SU-DHL-6 (cell line): ENCODE data around the gene SETD9.

ENCODE experiments used
- H2AFZ ChIP-seq: fragments of 200-600 bp; sonication (generic); 2 replicates; pipeline ENCODE4 v1.6.1; 2014; ENCODE audit warnings: low read depth, mild to moderate bottlenecking, moderate library complexity, mixed read lengths, antibody characterized with exemption, low read length; ENCODE audit not compliant: severe bottlenecking
- H3F3A ChIP-seq: fragments of 200-600 bp; shearing (Covaris generic); 2 replicates; pipeline ENCODE4 v1.6.0; 2016; ENCODE audit warnings: antibody characterized with exemption, mild to moderate bottlenecking; ENCODE audit not compliant: insufficient read depth
- H3K27ac ChIP-seq: fragments of 200-600 bp; sonication (generic); 2 replicates; pipeline ENCODE4 v1.5.1; 2016; ENCODE audit warnings: low read depth, mild to moderate bottlenecking, low read length, moderate library complexity, mixed read lengths
- H3K27me3 ChIP-seq: fragments of 200-600 bp; sonication (generic), shearing (Covaris generic); 2 replicates; pipeline ENCODE4 v1.6.0; 2014; ENCODE audit warnings: mild to moderate bottlenecking, low read length
- H3K36me3 ChIP-seq: fragments of 200-600 bp; sonication (generic); 2 replicates; pipeline ENCODE4 v1.6.1; 2014; ENCODE audit warnings: mild to moderate bottlenecking, low read length, mixed read lengths
- H3K4me2 ChIP-seq: fragments of 300-600, 200-600 bp; shearing (Covaris generic), sonication (generic); 2 replicates; pipeline ENCODE4 v1.6.0; 2014; ENCODE audit warnings: low read length, low read depth, mild to moderate bottlenecking; ENCODE audit not compliant: poor library complexity, severe bottlenecking
- H3K4me3 ChIP-seq: fragments of 200-600 bp; sonication (generic); 2 replicates; pipeline ENCODE4 v1.5.1; 2014; ENCODE audit warnings: antibody characterized with exemption, low read length, mild to moderate bottlenecking, mixed read lengths; ENCODE audit not compliant: insufficient read depth, poor library complexity, severe bottlenecking
- H3K79me2 ChIP-seq: fragments of 200-600 bp; sonication (generic); 2 replicates; pipeline ENCODE4 v1.6.1; 2014; ENCODE audit warnings: mild to moderate bottlenecking, low read length, moderate library complexity; ENCODE audit not compliant: insufficient read depth
- H3K9ac ChIP-seq: fragments of 200-600 bp; sonication (generic); 2 replicates; pipeline ENCODE4 v1.7.0; 2014; ENCODE audit warnings: mild to moderate bottlenecking, low read length
- H3K9me2 ChIP-seq: fragments of 200-600 bp; sonication (generic); replicated peaks from 2 replicates; pipeline ENCODE4 v1.6.1; 2014; ENCODE audit warnings: low read length; ENCODE audit not compliant: insufficient read depth
- H3K9me3 ChIP-seq: fragments of 200-600 bp; sonication (generic); 2 replicates; pipeline ENCODE4 v1.6.1; 2014; ENCODE audit warnings: low read length, mixed read lengths; ENCODE audit not compliant: insufficient read depth
- H4K20me1 ChIP-seq: fragments of 200-600 bp; sonication (generic); 2 replicates; pipeline ENCODE4 v1.6.1; 2014; ENCODE audit warnings: low read depth, mild to moderate bottlenecking, antibody characterized with exemption, low read length, moderate library complexity, mixed read lengths
- EZH2phosphoT487 ChIP-seq: fragments of 200-600 bp; sonication (generic), shearing (Covaris generic); conservative IDR thresholded peaks from 2 replicates; pipeline ENCODE4 v1.6.1; 2018; ENCODE audit warnings: mild to moderate bottlenecking, antibody characterized with exemption, low read length, moderate library complexity, mixed read lengths
- TF ChIP-seq, protein P1 (sequence below): fragments of 200-600 bp; sonication (generic); IDR thresholded peaks from one replicate; pipeline ENCODE4 v1.5.1; 2017; ENCODE audit warnings: antibody characterized with exemption, mild to moderate bottlenecking, low read length, moderate library complexity; ENCODE audit not compliant: insufficient read depth, poor library complexity, severe bottlenecking

The SETD9 gene, protein sequence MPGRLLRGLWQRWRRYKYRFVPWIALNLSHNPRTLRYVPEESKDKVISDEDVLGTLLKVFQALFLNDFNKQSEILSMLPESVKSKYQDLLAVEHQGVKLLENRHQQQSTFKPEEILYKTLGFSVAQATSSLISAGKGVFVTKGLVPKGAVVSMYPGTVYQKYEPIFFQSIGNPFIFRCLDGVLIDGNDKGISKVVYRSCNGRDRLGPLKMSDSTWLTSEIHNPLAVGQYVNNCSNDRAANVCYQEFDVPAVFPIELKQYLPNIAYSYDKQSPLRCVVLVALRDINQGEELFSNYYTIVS

DNA sequence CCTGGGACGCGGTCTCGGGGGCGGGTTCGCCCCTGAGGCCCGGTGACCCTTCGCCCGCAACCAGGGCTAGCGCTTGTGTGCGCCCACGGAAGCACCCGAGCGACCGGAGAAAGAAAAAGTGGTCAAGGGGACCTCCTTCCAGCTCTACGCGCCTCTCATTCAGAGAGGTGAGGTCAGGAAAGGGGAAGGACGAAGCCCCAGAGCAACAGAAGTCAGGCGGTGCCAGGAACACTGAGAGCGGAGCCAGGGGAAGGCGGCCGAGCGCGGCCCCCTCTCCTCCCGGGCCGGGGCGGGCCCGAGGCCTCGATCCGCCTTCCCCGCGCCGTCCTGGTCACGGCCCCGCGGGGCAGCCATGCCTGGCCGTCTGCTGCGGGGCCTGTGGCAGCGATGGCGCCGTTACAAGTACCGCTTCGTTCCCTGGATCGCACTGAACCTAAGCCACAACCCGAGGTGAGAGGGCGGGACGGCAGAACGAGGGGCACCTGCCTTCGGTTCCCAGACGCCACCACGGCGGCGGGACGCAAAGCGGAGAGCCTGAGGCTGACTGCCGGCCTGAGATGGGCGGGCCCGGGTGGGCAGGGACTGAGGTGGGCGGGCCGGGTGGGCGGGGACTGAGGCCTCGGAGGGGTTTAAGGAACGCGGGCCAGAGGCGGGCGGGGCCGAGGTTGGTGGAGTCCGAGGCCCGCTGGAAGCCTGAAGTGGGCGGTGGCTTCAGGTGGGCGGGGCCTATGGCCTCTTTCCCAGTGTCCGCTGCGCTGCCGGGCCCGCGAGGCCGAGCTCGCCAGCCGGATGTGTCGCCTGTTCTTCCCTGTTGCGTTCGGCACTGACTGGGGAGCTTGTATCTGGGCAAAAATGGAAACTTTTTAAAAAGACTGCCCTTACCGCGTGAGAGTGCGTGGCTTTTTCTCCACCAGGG lies at the start of gene SETD9:
Gene SETD9, plus strand, starts transcription at position 303 of the 916 bp plus-strand sequence. Its CDS starts 50 bp downstream, at position 353.
- Histone ChIP-seq H3K4me2 (peak within 1 kb of the TSS; percentile 82), H3K36me3 (no peaks in the 10 kb centered on the region), H3F3A (peaks cover 8% of the 10 kb centered on the region; the same call in 1 of the 2 replicates), H3K9me3 (no peaks in the 10 kb centered on the region), H3K9me2 (no peaks in the 10 kb centered on the region), H2AFZ (peak within 1 kb of the TSS; percentile 91), H3K27ac (peak within 1 kb of the TSS; percentile 68), H4K20me1 (no peaks in the 10 kb centered on the region), H3K4me3 (peak within 1 kb of the TSS; percentile 62), H3K9ac (peak within 1 kb of the TSS; percentile 81), H3K27me3 (no peaks in the 10 kb centered on the region), H3K79me2 (no peaks in the 10 kb centered on the region)
- TF ChIP-seq EZH2phosphoT487 = no peak
- TF ChIP-seq, protein P1, sequence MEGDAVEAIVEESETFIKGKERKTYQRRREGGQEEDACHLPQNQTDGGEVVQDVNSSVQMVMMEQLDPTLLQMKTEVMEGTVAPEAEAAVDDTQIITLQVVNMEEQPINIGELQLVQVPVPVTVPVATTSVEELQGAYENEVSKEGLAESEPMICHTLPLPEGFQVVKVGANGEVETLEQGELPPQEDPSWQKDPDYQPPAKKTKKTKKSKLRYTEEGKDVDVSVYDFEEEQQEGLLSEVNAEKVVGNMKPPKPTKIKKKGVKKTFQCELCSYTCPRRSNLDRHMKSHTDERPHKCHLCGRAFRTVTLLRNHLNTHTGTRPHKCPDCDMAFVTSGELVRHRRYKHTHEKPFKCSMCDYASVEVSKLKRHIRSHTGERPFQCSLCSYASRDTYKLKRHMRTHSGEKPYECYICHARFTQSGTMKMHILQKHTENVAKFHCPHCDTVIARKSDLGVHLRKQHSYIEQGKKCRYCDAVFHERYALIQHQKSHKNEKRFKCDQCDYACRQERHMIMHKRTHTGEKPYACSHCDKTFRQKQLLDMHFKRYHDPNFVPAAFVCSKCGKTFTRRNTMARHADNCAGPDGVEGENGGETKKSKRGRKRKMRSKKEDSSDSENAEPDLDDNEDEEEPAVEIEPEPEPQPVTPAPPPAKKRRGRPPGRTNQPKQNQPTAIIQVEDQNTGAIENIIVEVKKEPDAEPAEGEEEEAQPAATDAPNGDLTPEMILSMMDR = no peak

DNA sequence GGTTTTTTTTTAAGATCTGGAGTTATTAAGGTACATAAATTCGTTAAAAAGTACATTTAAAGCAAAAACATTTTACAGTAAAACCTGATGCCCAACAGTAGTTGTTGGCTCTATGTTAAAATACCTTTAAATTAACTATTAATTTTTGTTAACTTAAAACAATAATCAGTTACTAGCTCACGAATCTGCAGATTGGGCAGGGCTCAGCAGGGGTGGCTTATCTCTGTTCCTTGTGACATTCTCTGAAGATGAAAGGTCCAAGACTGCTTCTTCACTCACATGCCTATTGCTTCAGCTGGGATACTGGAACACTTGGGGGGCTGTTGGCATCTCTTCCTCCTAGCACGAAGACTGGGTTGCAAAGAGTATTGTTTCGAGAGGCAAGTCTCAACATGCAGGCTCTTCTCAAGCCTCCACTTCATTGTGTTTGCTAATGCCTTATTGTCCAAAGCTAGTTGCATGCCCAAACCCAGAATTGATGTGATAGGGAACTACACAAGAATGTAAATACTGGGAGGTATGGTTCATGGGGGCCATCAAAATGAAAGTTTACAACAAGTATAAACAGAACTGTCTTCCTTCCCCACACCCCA lies 47.4 kb upstream of the SETD9 start:
- Histone ChIP-seq H3K27ac (no peak overlapping the region), H3K9me3 (no peaks in the 10 kb centered on the region), H4K20me1 (no peaks in the 10 kb centered on the region), H3K4me3 (no peak overlapping the region), H3K36me3 (peaks cover 21% of the 10 kb centered on the region; the same call in 1 of the 2 replicates), H3K79me2 (no peaks in the 10 kb centered on the region), H3K27me3 (no peaks in the 10 kb centered on the region), H3K9ac (no peak overlapping the region), H3K9me2 (no peaks in the 10 kb centered on the region), H3K4me2 (no peak overlapping the region), H3F3A (no peaks in the 10 kb centered on the region), H2AFZ (no peak overlapping the region)
- TF ChIP-seq, protein P1 = no peak
- no peak for TF ChIP-seq EZH2phosphoT487

DNA sequence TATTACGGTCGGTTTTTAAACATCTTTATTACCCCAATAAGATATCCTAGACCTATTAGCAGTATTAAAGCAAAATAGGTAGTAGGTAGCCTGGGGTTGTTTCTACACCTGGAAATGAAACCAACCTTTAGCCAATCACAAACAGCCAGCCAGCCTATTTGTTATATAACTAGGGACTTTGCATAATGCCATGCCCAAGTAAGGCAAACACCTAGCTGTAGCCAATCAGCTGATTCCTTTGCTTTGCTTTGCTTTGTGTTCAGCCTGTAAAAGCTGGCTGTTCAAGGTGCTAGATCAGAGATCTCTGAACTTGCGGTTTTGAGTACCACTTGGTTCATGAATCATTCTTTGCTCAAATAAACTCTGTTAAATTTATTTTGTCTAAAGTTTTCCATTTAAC lies 46.5 kb upstream of the SETD9 start:
- no peak overlapping the region for H3K4me2 ChIP-seq
- no peaks in the 10 kb centered on the region for H4K20me1 ChIP-seq
- no peaks in the 10 kb centered on the region for H3K79me2 ChIP-seq
- no peaks in the 10 kb centered on the region for H3K9me2 ChIP-seq
- H3K27me3 ChIP-seq = no peaks in the 10 kb centered on the region
- TF ChIP-seq EZH2phosphoT487 = no peak
- TF ChIP-seq, protein P1 = no peak
- no peaks in the 10 kb centered on the region for H3K9me3 ChIP-seq
- H3F3A ChIP-seq = no peaks in the 10 kb centered on the region
- no peak overlapping the region for H2AFZ ChIP-seq
- H3K36me3 ChIP-seq = peaks cover 21% of the 10 kb centered on the region; the same call in 1 of the 2 replicates
- H3K27ac ChIP-seq = no peak overlapping the region
- H3K9ac ChIP-seq = no peak overlapping the region
- H3K4me3 ChIP-seq = no peak overlapping the region
